ENCODE results near the gene SEMA4B. TPM values are rescaled to one million over a fixed set of nuclear protein-coding genes. Genes with fewer than 3 reads are reported as not detected.

Gene SEMA4B
- total RNA-seq, 2 experiments from 2014 or later: 23.4 to 26.7 TPM

- ChIA-PET POLR2A (no interaction called here), CTCF (no interaction called here)
- Mint-ChIP-seq H3K9me3 (no peaks in the 10 kb centered on the region), H3K27ac (no peak overlapping the region), H3K4me1 (peaks cover 12% of the 10 kb centered on the region), H3K27me3 (no peaks in the 10 kb centered on the region), H3K4me3 (no peak overlapping the region), H3K36me3 (ENCODE audit: low read depth) (peaks cover 23% of the 10 kb centered on the region)
- DNase-seq: no peak
Observed at GRCh38 chr15:90225047-90225446, 23.9 kb downstream of the SEMA4B start.

- H3K27ac Mint-ChIP-seq: no peak overlapping the region
Observed at GRCh38 chr15:90225504-90226234, 24.5 kb downstream of the SEMA4B start.

DNA sequence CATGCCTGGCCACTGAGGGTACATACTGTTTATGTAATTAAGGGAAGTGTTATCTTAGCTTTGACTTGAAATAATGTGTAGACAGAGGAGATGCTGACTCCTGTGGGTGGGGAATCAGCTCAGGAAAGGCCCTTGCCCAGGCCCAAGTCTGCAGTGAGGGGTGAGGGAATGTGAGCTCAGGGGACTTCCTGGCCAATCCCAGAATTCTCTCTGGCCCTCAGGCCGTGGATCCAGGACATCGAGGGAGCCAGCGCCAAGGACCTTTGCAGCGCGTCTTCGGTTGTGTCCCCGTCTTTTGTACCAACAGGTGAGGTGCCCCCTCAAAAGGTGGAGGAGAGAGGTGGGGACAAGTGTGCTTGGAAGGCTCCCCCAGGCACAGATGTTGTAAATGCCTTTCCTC is 26.2 kb downstream of the SEMA4B start:
- Mint-ChIP-seq H3K27me3 (no peaks in the 10 kb centered on the region), H3K27ac (no peak overlapping the region), H3K36me3 (ENCODE audit: low read depth) (peaks cover 33% of the 10 kb centered on the region), H3K4me1 (peaks cover 34% of the 10 kb centered on the region), H3K4me3 (no peak overlapping the region), H3K9me3 (no peaks in the 10 kb centered on the region)
- POLR2A ChIA-PET: no interaction called here
- CTCF ChIA-PET: interaction anchor here (0.7 to 1.1 kb wide), 3 partner anchors 22 to 56 kb away, joined by 3 read pairs; partner anchors contain the start of gene TTLL13
- no peak for DNase-seq

More at GRCh38 chr15:90225504-90226234, 24.5 kb downstream of the SEMA4B start:
- no peak overlapping the region for H3K4me3 Mint-ChIP-seq
- H3K9me3 Mint-ChIP-seq: no peaks in the 10 kb centered on the region
- peaks cover 26% of the 10 kb centered on the region for H3K36me3 Mint-ChIP-seq (ENCODE audit: low read depth)
- no peak for DNase-seq
- H3K27me3 Mint-ChIP-seq: no peaks in the 10 kb centered on the region
- CTCF ChIA-PET: interaction anchor here (0.6 kb wide), 1 partner anchor 31 kb away, joined by 6 read pairs; no protein-coding TSS in a partner anchor
- POLR2A ChIA-PET: no interaction called here
- peaks cover 18% of the 10 kb centered on the region for H3K4me1 Mint-ChIP-seq

DNA sequence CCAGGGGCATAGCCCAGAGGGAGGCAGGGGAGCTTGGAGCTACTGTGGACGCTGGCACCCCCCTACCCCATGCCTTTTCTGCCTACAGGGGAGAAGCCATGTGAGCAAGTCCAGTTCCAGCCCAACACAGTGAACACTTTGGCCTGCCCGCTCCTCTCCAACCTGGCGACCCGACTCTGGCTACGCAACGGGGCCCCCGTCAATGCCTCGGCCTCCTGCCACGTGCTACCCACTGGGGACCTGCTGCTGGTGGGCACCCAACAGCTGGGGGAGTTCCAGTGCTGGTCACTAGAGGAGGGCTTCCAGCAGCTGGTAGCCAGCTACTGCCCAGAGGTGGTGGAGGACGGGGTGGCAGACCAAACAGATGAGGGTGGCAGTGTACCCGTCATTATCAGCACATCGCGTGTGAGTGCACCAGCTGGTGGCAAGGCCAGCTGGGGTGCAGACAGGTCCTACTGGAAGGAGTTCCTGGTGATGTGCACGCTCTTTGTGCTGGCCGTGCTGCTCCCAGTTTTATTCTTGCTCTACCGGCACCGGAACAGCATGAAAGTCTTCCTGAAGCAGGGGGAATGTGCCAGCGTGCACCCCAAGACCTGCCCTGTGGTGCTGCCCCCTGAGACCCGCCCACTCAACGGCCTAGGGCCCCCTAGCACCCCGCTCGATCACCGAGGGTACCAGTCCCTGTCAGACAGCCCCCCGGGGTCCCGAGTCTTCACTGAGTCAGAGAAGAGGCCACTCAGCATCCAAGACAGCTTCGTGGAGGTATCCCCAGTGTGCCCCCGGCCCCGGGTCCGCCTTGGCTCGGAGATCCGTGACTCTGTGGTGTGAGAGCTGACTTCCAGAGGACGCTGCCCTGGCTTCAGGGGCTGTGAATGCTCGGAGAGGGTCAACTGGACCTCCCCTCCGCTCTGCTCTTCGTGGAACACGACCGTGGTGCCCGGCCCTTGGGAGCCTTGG is 27.0 kb downstream of the SEMA4B start:
- DNase-seq: no peak
- Mint-ChIP-seq H3K36me3 (ENCODE audit: low read depth) (peaks cover 36% of the 10 kb centered on the region), H3K4me1 (peaks cover 41% of the 10 kb centered on the region), H3K9me3 (no peaks in the 10 kb centered on the region), H3K27ac (no peak overlapping the region), H3K4me3 (no peak overlapping the region), H3K27me3 (no peaks in the 10 kb centered on the region)
- CTCF ChIA-PET: interaction anchor here (0.7 to 0.9 kb wide), 2 partner anchors 21 to 41 kb away, joined by 3 read pairs; partner anchors contain the start of gene TTLL13
- POLR2A ChIA-PET: no interaction called here

DNA sequence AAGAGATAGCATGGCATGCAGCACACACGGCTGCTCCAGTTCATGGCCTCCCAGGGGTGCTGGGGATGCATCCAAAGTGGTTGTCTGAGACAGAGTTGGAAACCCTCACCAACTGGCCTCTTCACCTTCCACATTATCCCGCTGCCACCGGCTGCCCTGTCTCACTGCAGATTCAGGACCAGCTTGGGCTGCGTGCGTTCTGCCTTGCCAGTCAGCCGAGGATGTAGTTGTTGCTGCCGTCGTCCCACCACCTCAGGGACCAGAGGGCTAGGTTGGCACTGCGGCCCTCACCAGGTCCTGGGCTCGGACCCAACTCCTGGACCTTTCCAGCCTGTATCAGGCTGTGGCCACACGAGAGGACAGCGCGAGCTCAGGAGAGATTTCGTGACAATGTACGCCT is 27.8 kb downstream of the SEMA4B start:
- Mint-ChIP-seq H3K4me1 (peaks cover 41% of the 10 kb centered on the region), H3K27ac (no peak overlapping the region), H3K4me3 (no peak overlapping the region), H3K9me3 (no peaks in the 10 kb centered on the region), H3K27me3 (no peaks in the 10 kb centered on the region), H3K36me3 (ENCODE audit: low read depth) (peaks cover 32% of the 10 kb centered on the region)
- ChIA-PET POLR2A (no interaction called here), CTCF (no interaction called here)
- no peak for DNase-seq

- POLR2A ChIA-PET: no interaction called here
Observed at GRCh38 chr15:90230071-90230494, 29.0 kb downstream of the SEMA4B start.

DNA sequence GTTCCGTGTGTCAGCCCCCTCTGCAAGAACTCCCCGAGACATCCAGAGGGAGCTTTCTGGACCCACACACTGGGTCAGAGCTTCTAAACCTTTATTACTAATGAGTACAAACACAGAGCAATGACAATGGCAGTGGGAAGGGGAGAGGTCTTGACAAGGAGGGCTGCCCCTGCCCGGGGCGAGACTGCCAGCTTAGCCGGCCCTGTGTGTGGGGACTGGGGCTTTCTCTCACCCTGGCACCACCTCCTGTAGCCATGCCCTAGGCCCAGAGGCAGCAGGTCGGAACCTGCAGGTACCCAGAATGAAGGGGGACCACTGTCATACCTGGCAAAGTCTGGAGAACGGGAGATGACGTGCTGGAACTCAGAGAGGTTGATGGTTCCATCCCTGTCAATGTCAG is 29.5 kb downstream of the SEMA4B start:
- H3K27ac Mint-ChIP-seq: peak overlapping the region; percentile 97
- H3K9me3 Mint-ChIP-seq: no peaks in the 10 kb centered on the region
- POLR2A ChIA-PET: no interaction called here
- no peaks in the 10 kb centered on the region for H3K27me3 Mint-ChIP-seq
- CTCF ChIA-PET: interaction anchor here (0.9 to 3.6 kb wide), 8 partner anchors 9 to 131 kb away, joined by 3 to 17 read pairs (median 4); partner anchors contain the start of gene TTLL13
- peaks cover 53% of the 10 kb centered on the region for H3K4me1 Mint-ChIP-seq
- H3K36me3 Mint-ChIP-seq (ENCODE audit: low read depth): peaks cover 30% of the 10 kb centered on the region
- DNase-seq: no peak
- peak overlapping the region; percentile 98 for H3K4me3 Mint-ChIP-seq

More at GRCh38 chr15:90230071-90230494, 29.0 kb downstream of the SEMA4B start:
- peak overlapping the region; percentile 97 for H3K27ac Mint-ChIP-seq
- no peaks in the 10 kb centered on the region for H3K27me3 Mint-ChIP-seq
- peaks cover 51% of the 10 kb centered on the region for H3K4me1 Mint-ChIP-seq
- CTCF ChIA-PET: interaction anchor here (0.9 to 3.6 kb wide), 5 partner anchors 9 to 88 kb away, joined by 3 to 13 read pairs (median 3); no protein-coding TSS in a partner anchor
- DNase-seq: no peak
- H3K4me3 Mint-ChIP-seq: peak overlapping the region; percentile 98
- H3K9me3 Mint-ChIP-seq: no peaks in the 10 kb centered on the region
- H3K36me3 Mint-ChIP-seq (ENCODE audit: low read depth): peaks cover 30% of the 10 kb centered on the region

DNA sequence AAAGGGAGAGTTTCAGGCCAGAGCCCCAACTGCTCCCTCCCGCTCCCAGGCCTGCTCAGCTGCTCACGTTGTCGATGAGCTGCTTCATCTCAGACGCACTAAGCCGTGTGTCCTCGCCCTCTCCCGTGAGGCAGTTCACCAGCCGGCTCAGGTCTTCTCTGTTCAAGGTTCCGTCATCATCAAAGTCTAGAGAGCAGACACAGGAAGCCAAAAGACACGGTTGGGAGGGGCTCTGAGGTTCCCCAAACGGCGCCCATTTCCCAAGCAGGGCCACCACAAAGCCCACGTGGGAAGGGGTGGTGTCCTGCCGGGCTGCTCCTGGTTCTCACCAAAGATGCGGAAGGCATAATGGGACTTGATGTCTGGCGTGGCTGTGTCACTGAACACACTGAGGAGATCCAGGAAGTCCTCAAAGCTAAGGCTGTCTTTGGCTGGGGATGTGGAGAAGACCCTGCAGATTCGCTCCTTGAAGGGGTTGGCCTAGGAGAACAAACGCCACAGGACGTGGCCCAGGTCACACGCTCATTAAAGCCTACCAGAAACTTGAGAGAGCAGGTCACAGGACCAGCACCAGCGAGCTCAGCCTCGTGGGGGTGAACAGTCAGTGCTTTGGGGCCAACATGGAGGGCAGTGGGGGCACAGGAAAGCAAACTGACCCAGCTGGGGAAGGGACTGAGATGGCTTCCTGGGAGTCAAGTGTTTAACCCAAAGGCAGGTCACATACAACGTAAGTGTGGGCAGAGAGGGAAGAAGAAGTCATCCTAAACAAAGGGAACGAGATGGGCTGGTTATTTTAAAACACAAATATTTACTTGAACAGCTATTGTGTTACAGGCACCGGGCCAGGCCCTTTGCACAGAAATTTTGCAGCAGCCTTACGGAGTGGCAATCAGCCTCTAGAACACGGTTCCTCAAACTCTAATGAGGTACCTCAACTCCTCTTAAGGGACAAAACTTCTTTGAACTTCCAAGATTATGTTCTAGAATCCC is 30.2 kb downstream of the SEMA4B start:
- H3K4me1 Mint-ChIP-seq: peaks cover 60% of the 10 kb centered on the region

GRCh38 chr15:90232196-90232595 is 31.1 kb downstream of the SEMA4B start:
- ChIA-PET POLR2A (no interaction called here), CTCF (interaction anchor here (1.4 to 3.6 kb wide), 6 partner anchors 11 to 79 kb away, joined by 3 to 17 read pairs (median 8); partner anchors contain the start of genes NGRN and TTLL13)
- peaks cover 60% of the 10 kb centered on the region for H3K4me1 Mint-ChIP-seq
- no peaks in the 10 kb centered on the region for H3K27me3 Mint-ChIP-seq
- no peak for DNase-seq
- H3K4me3 Mint-ChIP-seq: peak overlapping the region; percentile 98
- H3K9me3 Mint-ChIP-seq: no peaks in the 10 kb centered on the region
- peak overlapping the region; percentile 97 for H3K27ac Mint-ChIP-seq
- H3K36me3 Mint-ChIP-seq (ENCODE audit: low read depth): peaks cover 26% of the 10 kb centered on the region

More for the DNA sequence above, 30.2 kb downstream of the SEMA4B start:
- H3K27ac Mint-ChIP-seq: peak overlapping the region; percentile 97
- peaks cover 26% of the 10 kb centered on the region for H3K36me3 Mint-ChIP-seq (ENCODE audit: low read depth)
- POLR2A ChIA-PET: no interaction called here
- CTCF ChIA-PET: interaction anchor here (0.9 to 3.6 kb wide), 7 partner anchors 10 to 132 kb away, joined by 3 to 17 read pairs (median 4); partner anchors contain the start of gene TTLL13
- H3K4me3 Mint-ChIP-seq: peak overlapping the region; percentile 98
- no peaks in the 10 kb centered on the region for H3K27me3 Mint-ChIP-seq
- DNase-seq: peak; percentile 90
- no peaks in the 10 kb centered on the region for H3K9me3 Mint-ChIP-seq

DNA sequence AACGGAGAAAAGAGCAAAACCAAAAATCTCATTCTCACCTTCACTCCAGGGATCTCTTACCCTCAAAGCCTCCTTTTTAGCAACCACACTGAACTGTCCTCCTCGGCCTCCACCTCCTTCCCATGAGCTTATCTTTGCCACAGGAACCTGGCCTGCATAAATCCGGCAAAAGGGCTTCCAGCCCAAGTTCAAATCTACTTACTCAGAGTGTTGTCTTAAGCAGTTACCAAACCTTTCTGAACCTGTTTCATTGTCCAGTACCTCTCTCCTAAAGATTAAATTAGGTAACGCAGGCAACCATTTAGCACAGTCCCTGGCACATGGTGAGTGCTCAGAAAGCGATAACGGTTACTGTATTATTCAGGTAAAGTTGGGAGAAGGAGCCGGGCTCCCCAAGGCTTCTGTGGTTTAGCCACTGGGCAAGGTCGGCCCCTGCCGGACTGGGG is 31.8 kb downstream of the SEMA4B start:
- peak; percentile 14 for DNase-seq
- Mint-ChIP-seq H3K4me1 (peaks cover 60% of the 10 kb centered on the region), H3K36me3 (ENCODE audit: low read depth) (peaks cover 27% of the 10 kb centered on the region), H3K9me3 (no peaks in the 10 kb centered on the region), H3K27me3 (no peaks in the 10 kb centered on the region), H3K27ac (peak overlapping the region; percentile 97), H3K4me3 (peak overlapping the region; percentile 98)
- POLR2A ChIA-PET: no interaction called here
- CTCF ChIA-PET: interaction anchor here (0.8 to 3.6 kb wide), 13 partner anchors 10 to 92 kb away, joined by 3 to 17 read pairs (median 5); partner anchors contain the start of genes NGRN, SEMA4B and TTLL13

- DNase-seq: peak; percentile 96
- H3K4me1 Mint-ChIP-seq: peaks cover 60% of the 10 kb centered on the region
- H3K9me3 Mint-ChIP-seq: no peaks in the 10 kb centered on the region
- ChIA-PET POLR2A (interaction anchor here (1.1 kb wide), 1 partner anchor 32 kb away, joined by 5 read pairs; the partner anchor contains the start of gene NGRN), CTCF (interaction anchor here (0.5 to 3.6 kb wide), 14 partner anchors 9 to 92 kb away, joined by 3 to 17 read pairs (median 5); partner anchors contain the start of genes NGRN, SEMA4B and TTLL13)
- peak within 1 kb of the TSS; percentile 97 for H3K27ac Mint-ChIP-seq
- peaks cover 33% of the 10 kb centered on the region for H3K36me3 Mint-ChIP-seq (ENCODE audit: low read depth)
- H3K27me3 Mint-ChIP-seq: no peaks in the 10 kb centered on the region
- peak within 1 kb of the TSS; percentile 98 for H3K4me3 Mint-ChIP-seq
Observed at GRCh38 chr15:90233387-90234095, 32.4 kb downstream of the SEMA4B start, which contains the start of gene CIB1. CIB1 (minus strand) TSS chr15:90233941; CDS start chr15:90233885, 56 bp downstream.

Measured in activated CD4-positive, alpha-beta T cell treated with anti-CD3 and anti-CD28 coated beads, Interleukin-2, amount 10 ng/mL, durations not matched to agents 7 days and 5 days (primary cell).